Fibroblast of lung (primary cell): Measurements from ENCODE around the gene ACVR1B. TPM values are rescaled to one million over a fixed set of nuclear protein-coding genes. Genes with fewer than 3 reads are reported as not detected.

Experiments used
- DNase-seq, 2 donors: peaks; one replicate each; pipeline versions ENCODE4 v3.0.0 to v3.0.0-alpha.2; 2010; ENCODE audit warnings: low read depth in 2 of 2
- H2AFZ ChIP-seq: 2 replicates; pipeline ENCODE4 v1.5.1; 2012; ENCODE audit warnings: low read length, control low read depth, inconsistent platforms
- H3K27ac ChIP-seq: 2 replicates; pipeline ENCODE4 v1.5.1; 2011; ENCODE audit warnings: low read length, control low read depth; ENCODE audit not compliant: insufficient read depth
- H3K27me3 ChIP-seq: 2 replicates; pipeline ENCODE4 v1.5.1; 2011; ENCODE audit warnings: mild to moderate bottlenecking, low read length; ENCODE audit not compliant: control insufficient read depth, insufficient read depth
- H3K36me3 ChIP-seq: 2 replicates; pipeline ENCODE4 v1.5.1; 2011; ENCODE audit warnings: low read length; ENCODE audit not compliant: control insufficient read depth, insufficient read depth
- H3K4me1 ChIP-seq: 2 replicates; pipeline ENCODE4 v1.5.1; 2011; ENCODE audit warnings: low read length; ENCODE audit not compliant: control insufficient read depth, insufficient read depth; ENCODE audit errors: extremely low read depth
- H3K4me2 ChIP-seq: 2 replicates; pipeline ENCODE4 v1.5.1; 2011; ENCODE audit warnings: low read length, control low read depth; ENCODE audit not compliant: insufficient read depth; ENCODE audit errors: extremely low read depth
- H3K4me3 ChIP-seq, 4 experiments: fragments of 200-600 bp in 1 of 4; sonication (generic) in 1 of 4; replicated peaks in 1 of 4; 2 replicates each; pipeline ENCODE4 v1.5.1; 2011 to 2016; ENCODE audit warnings: low read length in 4 of 4, low read depth in 3 of 4, mild to moderate bottlenecking in 3 of 4, control low read depth in 2 of 4, inconsistent platforms in 1 of 4, mixed read lengths in 1 of 4; ENCODE audit not compliant: insufficient read depth in 1 of 4; ENCODE audit errors: control extremely low read depth in 1 of 4
- H3K79me2 ChIP-seq: 2 replicates; pipeline ENCODE4 v1.5.1; 2012; ENCODE audit warnings: mild to moderate bottlenecking, low read length, inconsistent platforms; ENCODE audit not compliant: control insufficient read depth, insufficient read depth
- H3K9ac ChIP-seq: 2 replicates; pipeline ENCODE4 v1.5.1; 2011; ENCODE audit warnings: mild to moderate bottlenecking, low read length, control low read depth; ENCODE audit not compliant: insufficient read depth
- H3K9me3 ChIP-seq: 2 replicates; pipeline ENCODE4 v1.5.1; 2012; ENCODE audit warnings: low read depth, low read length; ENCODE audit not compliant: control insufficient read depth, insufficient read depth
- H4K20me1 ChIP-seq: 2 replicates; pipeline ENCODE4 v1.5.1; 2011; ENCODE audit warnings: low read length; ENCODE audit not compliant: control insufficient read depth, insufficient read depth; ENCODE audit errors: extremely low read depth
- CTCF ChIP-seq, 2 donors: IDR thresholded peaks in 1 of 2; conservative IDR thresholded peaks in 1 of 2; 1 replicate in 1 of 2; 2 replicates in 1 of 2; pipeline ENCODE4 v1.5.1; 2011 to 2012; ENCODE audit warnings: low read length in 2 of 2, control low read depth in 1 of 2, inconsistent platforms in 1 of 2, low read depth in 1 of 2, mild to moderate bottlenecking in 1 of 2
- EZH2 ChIP-seq: IDR thresholded peaks from 2 replicates; pipeline ENCODE4 v1.5.1; 2012; ENCODE audit warnings: low read length, control low read depth, mild to moderate bottlenecking; ENCODE audit errors: missing control alignments
- polyA plus RNA-seq, 2 donors: library from polyadenylated mRNA; depleted of rRNA in 1 of 2; stranded (reverse) in 1 of 2; unstranded in 1 of 2; fragments of >200 nt; gene quantifications; 2 replicates each; pipeline ENCODE4 v1.2.1, GENCODE V29; 2011 to 2012; ENCODE audit warnings: missing spikeins in 1 of 2
- total RNA-seq: library from RNA; depleted of rRNA; stranded (reverse); fragments of >200 nt; gene quantifications from 2 replicates; pipeline ENCODE4 v1.2.1, GENCODE V29; 2014

Gene ACVR1B
- total and polyA plus RNA-seq, 2 donors (not counting 1 experiment from before 2014, with no cell fraction given), result 12.4 to 13.6 TPM

DNA sequence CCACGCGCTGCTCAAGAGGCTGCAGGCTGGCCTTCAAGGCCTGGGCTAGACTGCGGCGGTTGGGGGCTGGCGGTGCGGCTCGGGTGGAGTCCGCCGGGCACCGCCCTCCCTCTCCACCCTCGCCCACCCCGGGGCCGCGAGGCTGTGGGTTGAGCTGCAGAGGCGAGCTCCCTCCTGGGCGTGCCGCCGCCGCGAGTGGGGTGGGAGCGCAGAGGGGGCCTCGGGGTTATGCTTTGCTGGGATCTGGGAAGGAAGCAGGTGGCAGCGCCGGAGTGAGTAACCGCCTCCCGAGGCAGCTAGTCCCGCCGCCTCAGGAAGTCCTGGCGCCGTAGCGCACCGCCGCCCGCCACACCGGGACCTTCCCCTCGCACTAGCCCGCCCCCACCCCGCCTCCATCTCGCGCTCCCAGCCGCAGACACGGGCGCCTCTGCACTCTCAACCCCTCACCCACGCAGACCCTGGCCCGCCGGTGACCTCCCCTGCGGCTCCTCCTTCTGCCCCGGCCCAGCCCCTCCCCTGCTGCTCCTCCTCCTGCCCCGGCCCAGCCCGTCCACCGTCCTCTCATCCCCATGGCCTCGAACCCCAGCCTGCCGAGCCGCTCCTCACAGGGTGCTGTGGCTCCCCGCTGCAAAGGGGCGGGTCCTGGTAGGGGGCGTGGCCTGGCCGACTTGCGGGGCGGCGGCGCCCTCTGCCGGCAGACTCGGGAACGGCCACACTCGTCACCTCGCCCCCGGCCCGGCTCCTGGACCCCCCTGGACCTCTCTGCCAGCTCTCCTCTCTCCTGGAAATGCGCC, 71.9 kb downstream of the ACVR1B start:
- TF ChIP-seq CTCF (conservative IDR thresholded peaks at IDR 0.05 in 1 of 2, IDR thresholded peaks at IDR 0.05 in 1 of 2; ENCODE audit: low read depth in 1 of 2, low read length in 2 of 2), result peak; percentile 75 to 76
- TF ChIP-seq EZH2, result no peak
- DNase-seq, result peak; percentile 60 to 65
- peak overlapping the region; percentile 67 for H2AFZ ChIP-seq
- H3K9me3 ChIP-seq, result no peaks in the 10 kb centered on the region
- no peaks in the 10 kb centered on the region for H4K20me1 ChIP-seq
- H3K36me3 ChIP-seq, result no peaks in the 10 kb centered on the region
- H3K27me3 ChIP-seq, result no peaks in the 10 kb centered on the region
- peak overlapping the region; percentile 88 for H3K4me2 ChIP-seq
- H3K9ac ChIP-seq, result peak overlapping the region; percentile 30
- peak overlapping the region; percentile 32 to 57 (median 42) for H3K4me3 ChIP-seq
- H3K27ac ChIP-seq, result no peak overlapping the region
- H3K79me2 ChIP-seq, result no peaks in the 10 kb centered on the region
- peaks cover 7% of the 10 kb centered on the region for H3K4me1 ChIP-seq

DNA sequence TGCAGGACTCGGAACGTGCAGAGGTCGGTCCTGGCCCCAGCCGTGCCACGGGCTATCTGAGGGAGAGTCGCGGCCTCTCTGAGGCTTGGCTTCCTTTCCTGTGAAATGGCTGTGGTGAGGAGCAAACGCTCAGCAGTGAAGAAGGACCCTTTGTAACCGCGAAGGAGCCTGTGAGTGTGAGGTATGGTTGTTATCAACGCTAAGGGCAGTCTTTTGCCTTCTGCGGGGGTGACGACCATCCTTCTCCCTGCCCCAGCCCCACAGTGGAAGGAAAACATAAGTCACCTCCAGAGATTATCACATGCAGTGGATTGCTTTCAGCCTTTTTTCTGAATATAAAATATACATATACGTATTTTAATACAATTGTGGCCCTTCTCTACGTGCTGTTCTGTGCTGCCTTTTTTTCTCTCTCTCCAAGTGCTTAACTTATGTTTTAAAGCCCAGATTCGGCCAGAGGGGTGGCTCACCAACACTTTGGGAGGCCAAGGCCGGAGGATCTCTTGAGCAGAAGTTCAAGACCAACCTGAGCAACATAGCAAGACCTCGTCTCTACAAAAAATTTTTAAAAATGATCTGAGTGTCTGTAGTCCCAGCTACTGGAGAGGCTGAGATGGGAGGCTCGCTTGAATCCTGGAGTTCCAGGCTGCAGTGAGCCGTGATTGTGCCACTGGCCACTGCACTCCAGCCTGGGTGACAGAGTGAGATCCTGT, 72.6 kb downstream of the ACVR1B start:
- Histone ChIP-seq H3K36me3 (no peaks in the 10 kb centered on the region), H3K4me3 (peak overlapping the region; percentile 6 to 57 (median 38)), H3K4me2 (peak overlapping the region; percentile 88), H4K20me1 (no peaks in the 10 kb centered on the region), H3K79me2 (no peaks in the 10 kb centered on the region), H3K9me3 (no peaks in the 10 kb centered on the region), H2AFZ (peak overlapping the region; percentile 67), H3K9ac (no peak overlapping the region), H3K27ac (no peak overlapping the region), H3K4me1 (peaks cover 7% of the 10 kb centered on the region), H3K27me3 (no peaks in the 10 kb centered on the region)
- DNase-seq, result no peak
- TF ChIP-seq CTCF (conservative IDR thresholded peaks at IDR 0.05 in 1 of 2, IDR thresholded peaks at IDR 0.05 in 1 of 2; ENCODE audit: low read depth in 1 of 2, low read length in 2 of 2), result no peak
- TF ChIP-seq EZH2, result no peak

DNA sequence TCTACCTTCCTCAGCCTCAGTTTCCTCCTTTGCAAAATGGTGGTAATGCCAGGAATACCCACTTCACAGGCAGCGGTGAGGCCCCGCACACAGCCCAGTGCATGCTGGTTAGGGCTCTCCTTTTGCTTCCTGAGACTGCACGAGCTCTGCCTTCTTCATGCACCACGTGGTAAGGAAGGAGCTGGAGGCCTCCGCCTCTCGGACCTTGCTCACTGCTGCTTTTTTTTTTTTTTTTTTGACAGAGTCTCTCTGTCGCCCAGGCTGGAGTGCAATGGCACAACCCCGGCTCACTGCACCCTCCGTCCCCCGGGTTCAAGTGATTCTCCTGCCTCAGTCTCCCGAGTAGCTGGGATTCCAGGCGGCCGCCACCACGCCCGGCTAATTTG, 73.3 kb downstream of the ACVR1B start:
- Histone ChIP-seq H3K27ac (no peak overlapping the region), H2AFZ (no peak overlapping the region)
- TF ChIP-seq CTCF (conservative IDR thresholded peaks at IDR 0.05 in 1 of 2, IDR thresholded peaks at IDR 0.05 in 1 of 2; ENCODE audit: low read depth in 1 of 2, low read length in 2 of 2) (no peak), EZH2 (no peak)

More for the DNA sequence above, 73.3 kb downstream of the ACVR1B start:
- no peak overlapping the region for H3K9ac ChIP-seq
- H3K79me2 ChIP-seq, result no peaks in the 10 kb centered on the region
- no peak overlapping the region for H3K4me3 ChIP-seq
- H3K27me3 ChIP-seq, result no peaks in the 10 kb centered on the region
- no peak for DNase-seq
- no peaks in the 10 kb centered on the region for H3K9me3 ChIP-seq
- no peaks in the 10 kb centered on the region for H4K20me1 ChIP-seq
- no peak overlapping the region for H3K4me2 ChIP-seq
- H3K4me1 ChIP-seq, result peaks cover 7% of the 10 kb centered on the region
- H3K36me3 ChIP-seq, result no peaks in the 10 kb centered on the region
